Caki2 (cell line): ENCODE data around the gene MCF2L2. TPM values are rescaled to one million over a fixed set of nuclear protein-coding genes. Genes with fewer than 3 reads are reported as not detected.
A peak's percentile ranks its signal among the peaks of the same experiment; 100 is the strongest.

Source experiments
- DNase-seq: peaks from one replicate; pipeline ENCODE4 v3.0.0-alpha.2; 2015; ENCODE audit warnings: low read depth
- in situ Hi-C: cut with HindIII; loops from 2 replicates; pipeline ENCODE4 v1.10.0; 2016; ENCODE audit warnings: low sequenced_read_pairs, low pct_unique_long_range_greater_than_20kb, mixed read lengths
- total RNA-seq: library from RNA; depleted of rRNA; stranded (reverse); fragments of >200 nt; shearing (Covaris generic); gene quantifications from 2 replicates; pipeline ENCODE4 v1.2.3, GENCODE V29; 2014; ENCODE audit warnings: low replicate concordance

The MCF2L2 gene
- total RNA-seq, 1 experiment from 2014 or later, result 0.91 TPM

GRCh38 chr3:183411216-183411922, 17.1 kb downstream of the MCF2L2 start:
- DNase-seq, result no peak
- in situ Hi-C loops, result no loop called here

GRCh38 chr3:183410759-183411158, 17.7 kb downstream of the MCF2L2 start:
- in situ Hi-C loops, result no loop called here
- no peak for DNase-seq

GRCh38 chr3:183410280-183410679, 18.1 kb downstream of the MCF2L2 start:
- in situ Hi-C loops, result no loop called here
- DNase-seq, result no peak

GRCh38 chr3:183409219-183409618, 19.2 kb downstream of the MCF2L2 start:
- no peak for DNase-seq
- in situ Hi-C loops, result no loop called here

- DNase-seq, result no peak
- in situ Hi-C loops, result no loop called here
These were observed 26.7 kb downstream of the MCF2L2 start for GRCh38 chr3:183401678-183402077.

GRCh38 chr3:183400352-183400751, 28.1 kb downstream of the MCF2L2 start:
- in situ Hi-C loops, result no loop called here
- no peak for DNase-seq

GRCh38 chr3:183396662-183397391, 31.6 kb downstream of the MCF2L2 start:
- in situ Hi-C loops, result no loop called here
- DNase-seq, result no peak

- in situ Hi-C loops, result no loop called here
- DNase-seq, result no peak
These were observed 34.3 kb downstream of the MCF2L2 start for GRCh38 chr3:183394150-183394549.

GRCh38 chr3:183393625-183394024, 34.8 kb downstream of the MCF2L2 start:
- no peak for DNase-seq
- in situ Hi-C loops, result no loop called here

GRCh38 chr3:183392186-183393034, 36.0 kb downstream of the MCF2L2 start:
- DNase-seq, result peak; percentile 19
- in situ Hi-C loops, result no loop called here

- no peak for DNase-seq
- in situ Hi-C loops, result no loop called here
These were observed 37.0 kb downstream of the MCF2L2 start for GRCh38 chr3:183391460-183391859.

- in situ Hi-C loops, result no loop called here
- DNase-seq, result no peak
These were observed 37.6 kb downstream of the MCF2L2 start for GRCh38 chr3:183390844-183391243.

GRCh38 chr3:183388213-183388895, 40.1 kb downstream of the MCF2L2 start:
- in situ Hi-C loops, result no loop called here
- DNase-seq, result no peak

- in situ Hi-C loops, result no loop called here
- no peak for DNase-seq
These were observed 40.6 kb downstream of the MCF2L2 start for GRCh38 chr3:183387797-183388196.

GRCh38 chr3:183386651-183387050, 41.8 kb downstream of the MCF2L2 start:
- in situ Hi-C loops, result no loop called here
- DNase-seq, result no peak

GRCh38 chr3:183385698-183386613, 42.5 kb downstream of the MCF2L2 start:
- in situ Hi-C loops, result no loop called here
- DNase-seq, result peak; percentile 67

- in situ Hi-C loops, result no loop called here
- DNase-seq, result no peak
These were observed 46.7 kb downstream of the MCF2L2 start for GRCh38 chr3:183381673-183382072.
